PC-9 (cell line): ENCODE measurements around the gene GPR160.

Experiments
- EZH2 ChIP-seq: fragments of 200-600 bp; sonication (generic); IDR thresholded peaks from 2 replicates; pipeline ENCODE4 v1.8.0; 2017; ENCODE audit warnings: antibody characterized with exemption, low read depth
- TF ChIP-seq, protein P1 (sequence below): fragments of 200-600 bp; sonication (generic); conservative IDR thresholded peaks from 2 replicates; pipeline ENCODE4 v1.6.1; 2017; ENCODE audit warnings: mixed run types, antibody characterized with exemption, mild to moderate bottlenecking, moderate library complexity

DNA sequence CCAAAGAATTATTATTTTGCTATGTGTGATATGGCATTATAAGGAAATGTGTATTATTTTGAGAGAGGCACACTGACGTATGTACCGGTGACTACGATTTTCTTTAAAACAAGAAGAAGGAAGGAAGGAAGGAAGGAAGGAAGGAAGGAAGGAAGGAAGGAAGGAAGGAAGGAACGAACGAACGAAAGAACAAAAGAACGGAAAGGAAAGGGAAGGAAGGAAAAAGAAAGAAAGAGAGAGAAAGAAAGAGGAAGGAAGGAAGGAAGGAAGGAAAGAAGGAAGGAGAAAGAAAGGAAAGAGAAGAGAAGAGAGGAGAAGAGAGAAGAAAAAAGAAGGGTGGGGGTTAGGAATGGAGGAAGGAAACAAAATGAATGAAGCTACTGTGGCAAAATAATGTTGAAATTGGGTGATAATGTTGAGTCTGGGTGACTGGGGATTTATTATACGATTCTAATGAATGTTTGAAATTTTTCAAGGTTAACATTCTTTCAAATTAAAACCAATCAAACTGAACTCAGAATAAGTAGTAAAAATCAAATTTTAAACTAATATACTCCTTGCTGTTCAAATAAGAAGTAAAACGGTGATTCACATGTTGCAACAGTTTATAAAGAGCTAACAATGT lies 73.5 kb downstream of the GPR160 start:
- TF ChIP-seq, protein P1, sequence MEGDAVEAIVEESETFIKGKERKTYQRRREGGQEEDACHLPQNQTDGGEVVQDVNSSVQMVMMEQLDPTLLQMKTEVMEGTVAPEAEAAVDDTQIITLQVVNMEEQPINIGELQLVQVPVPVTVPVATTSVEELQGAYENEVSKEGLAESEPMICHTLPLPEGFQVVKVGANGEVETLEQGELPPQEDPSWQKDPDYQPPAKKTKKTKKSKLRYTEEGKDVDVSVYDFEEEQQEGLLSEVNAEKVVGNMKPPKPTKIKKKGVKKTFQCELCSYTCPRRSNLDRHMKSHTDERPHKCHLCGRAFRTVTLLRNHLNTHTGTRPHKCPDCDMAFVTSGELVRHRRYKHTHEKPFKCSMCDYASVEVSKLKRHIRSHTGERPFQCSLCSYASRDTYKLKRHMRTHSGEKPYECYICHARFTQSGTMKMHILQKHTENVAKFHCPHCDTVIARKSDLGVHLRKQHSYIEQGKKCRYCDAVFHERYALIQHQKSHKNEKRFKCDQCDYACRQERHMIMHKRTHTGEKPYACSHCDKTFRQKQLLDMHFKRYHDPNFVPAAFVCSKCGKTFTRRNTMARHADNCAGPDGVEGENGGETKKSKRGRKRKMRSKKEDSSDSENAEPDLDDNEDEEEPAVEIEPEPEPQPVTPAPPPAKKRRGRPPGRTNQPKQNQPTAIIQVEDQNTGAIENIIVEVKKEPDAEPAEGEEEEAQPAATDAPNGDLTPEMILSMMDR, result no peak
- no peak for TF ChIP-seq EZH2
